Natural killer cell (primary cell): ENCODE results near the gene PKHD1. TPM values are rescaled to one million over a fixed set of nuclear protein-coding genes. Genes with fewer than 3 reads are reported as not detected.

ENCODE experiments used
- ATAC-seq, 3 donors: fragments of 150-1000 bp in 2 of 3; fragments of 200-7000 bp in 1 of 3; cut with Tn5 transposase; 1 replicate in 1 of 3; 2 replicates in 2 of 3; pipeline ENCODE4 v1.10.0; 2021; ENCODE audit warnings: mild to moderate bottlenecking in 2 of 3, moderate library complexity in 2 of 3
- DNase-seq, 2 donors: peaks; one replicate each; pipeline versions ENCODE4 v3.0.0 to v3.0.0-alpha.2; 2013 to 2021; ENCODE audit warnings: mixed read lengths in 1 of 2
- H3K27ac ChIP-seq: one replicate; pipeline ENCODE4 v1.5.1; 2013; ENCODE audit warnings: mild to moderate bottlenecking, low read length
- H3K27me3 ChIP-seq: one replicate; pipeline ENCODE4 v1.6.1; 2013; ENCODE audit warnings: low read length; ENCODE audit not compliant: control insufficient read depth, insufficient read depth
- H3K36me3 ChIP-seq: one replicate; pipeline ENCODE4 v1.6.1; 2013; ENCODE audit warnings: low read length; ENCODE audit not compliant: control insufficient read depth, insufficient read depth
- H3K4me1 ChIP-seq: one replicate; pipeline ENCODE4 v1.6.1; 2013; ENCODE audit warnings: low read length; ENCODE audit not compliant: control insufficient read depth, insufficient read depth
- H3K4me3 ChIP-seq: one replicate; pipeline ENCODE4 v1.5.1; 2013; ENCODE audit warnings: low read length
- H3K9me3 ChIP-seq: one replicate; pipeline ENCODE4 v1.6.1; 2013; ENCODE audit warnings: low read length; ENCODE audit not compliant: control insufficient read depth, insufficient read depth
- H3K27ac Mint-ChIP-seq, 2 donors: one replicate each; pipeline ENCODE4 v1.8.0; 2022; ENCODE audit warnings: mild to moderate bottlenecking in 2 of 2, mixed read lengths in 2 of 2, moderate library complexity in 1 of 2
- H3K27me3 Mint-ChIP-seq, 2 donors: one replicate each; pipeline ENCODE4 v1.8.0; 2022; ENCODE audit warnings: low read depth in 2 of 2, mixed read lengths in 2 of 2
- H3K36me3 Mint-ChIP-seq: one replicate; pipeline ENCODE4 v1.8.0; 2022; ENCODE audit warnings: mixed read lengths
- H3K4me1 Mint-ChIP-seq, 2 donors: one replicate each; pipeline ENCODE4 v1.8.0; 2022; ENCODE audit warnings: mixed read lengths in 2 of 2
- H3K4me3 Mint-ChIP-seq: one replicate; pipeline ENCODE4 v1.8.0; 2022; ENCODE audit warnings: mild to moderate bottlenecking, moderate library complexity, mixed read lengths
- H3K9me3 Mint-ChIP-seq, 2 donors: one replicate each; pipeline ENCODE4 v1.8.0; 2022; ENCODE audit warnings: mixed read lengths in 2 of 2
- CTCF ChIP-seq: fragments of 200-600 bp; IDR thresholded peaks from one replicate; pipeline ENCODE4 v1.8.0; 2022; ENCODE audit warnings: antibody characterized with exemption
- WGBS: methylation state at CpG from one replicate; pipeline ENCODE4 v1.1.7; 2013; ENCODE audit warnings: missing lambda C conversion rate; ENCODE audit not compliant: insufficient coverage; 5-methylcytosine and 5-hydroxymethylcytosine counted together
- intact Hi-C: fragments of 100-400 bp; cut with micrococcal nuclease; formaldehyde crosslinking; loops from one replicate; pipeline ENCODE4 v1.14.2; 2022
- total RNA-seq, 4 donors: library from RNA; stranded (reverse); fragments of 120-200 nt in 1 of 4; gene quantifications; one replicate each; pipeline versions ENCODE4 v1.2.3 to v1.2.4, GENCODE V29; 2013 to 2022

The PKHD1 gene
- total RNA-seq, 3 donors from 2014 or later (not counting 1 experiment from before 2014, with no cell fraction given): not detected

GRCh38 chr6:51657491-51657890 lies 429.9 kb downstream of the PKHD1 start:
- H3K27ac Mint-ChIP-seq: no peak overlapping the region
- H3K4me1 ChIP-seq: no peaks in the 10 kb centered on the region
- no peak for TF ChIP-seq CTCF
- H3K4me3 Mint-ChIP-seq: no peak overlapping the region
- H3K9me3 Mint-ChIP-seq: peaks cover 6% of the 10 kb centered on the region in 2 donors
- H3K27me3 ChIP-seq: no peaks in the 10 kb centered on the region
- intact Hi-C loops: no loop called here
- WGBS: no CpG with 5 or more reads among the region's 3 CpGs
- no peaks in the 10 kb centered on the region for H3K36me3 ChIP-seq
- DNase-seq: no peak
- H3K36me3 Mint-ChIP-seq: no peaks in the 10 kb centered on the region
- no peak for ATAC-seq
- no peaks in the 10 kb centered on the region for H3K27me3 Mint-ChIP-seq
- H3K4me3 ChIP-seq: no peak overlapping the region
- no peaks in the 10 kb centered on the region for H3K4me1 Mint-ChIP-seq
- no peak overlapping the region for H3K27ac ChIP-seq
- H3K9me3 ChIP-seq: no peaks in the 10 kb centered on the region

- no peak overlapping the region for H3K27ac Mint-ChIP-seq
- intact Hi-C loops: no loop called here
- H3K4me1 Mint-ChIP-seq: no peaks in the 10 kb centered on the region
- TF ChIP-seq CTCF: no peak
- no peak overlapping the region for H3K4me3 Mint-ChIP-seq
- no peak for DNase-seq
- no peak overlapping the region for H3K4me3 ChIP-seq
- H3K36me3 ChIP-seq: no peaks in the 10 kb centered on the region
- H3K27ac ChIP-seq: no peak overlapping the region
- H3K9me3 ChIP-seq: no peaks in the 10 kb centered on the region
- no peak for ATAC-seq
- no peaks in the 10 kb centered on the region for H3K36me3 Mint-ChIP-seq
- H3K4me1 ChIP-seq: no peaks in the 10 kb centered on the region
- peaks cover 0 to 3% of the 10 kb centered on the region in 2 donors for H3K9me3 Mint-ChIP-seq
- no peaks in the 10 kb centered on the region for H3K27me3 Mint-ChIP-seq
- no peaks in the 10 kb centered on the region for H3K27me3 ChIP-seq
These were observed 431.9 kb downstream of the PKHD1 start for GRCh38 chr6:51655517-51655916.

DNA sequence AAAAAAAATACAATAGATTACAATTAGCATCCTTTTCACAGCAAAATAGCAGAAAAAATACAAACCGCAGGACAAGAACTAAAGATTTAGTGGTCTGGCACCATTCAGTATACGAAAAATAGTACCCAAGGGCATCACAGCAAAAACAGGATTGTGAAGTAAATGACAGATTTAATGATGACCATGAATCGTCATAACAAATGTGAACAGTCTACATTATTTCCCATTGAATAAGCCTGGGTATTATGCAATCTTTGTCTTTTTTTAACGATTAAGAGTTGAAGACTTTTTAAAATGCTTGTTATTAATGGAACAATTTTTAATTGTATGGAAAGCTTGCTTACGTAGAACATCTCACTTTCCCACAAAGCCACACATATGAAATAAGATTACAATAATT lies 432.8 kb downstream of the PKHD1 start:
- Histone ChIP-seq H3K4me3 (no peak overlapping the region), H3K9me3 (no peaks in the 10 kb centered on the region), H3K27ac (no peak overlapping the region), H3K4me1 (no peaks in the 10 kb centered on the region), H3K27me3 (no peaks in the 10 kb centered on the region), H3K36me3 (no peaks in the 10 kb centered on the region)
- no peak for TF ChIP-seq CTCF
- WGBS: 100% methylated on average over 1 of the region's 5 CpGs
- peaks cover 0 to 3% of the 10 kb centered on the region in 2 donors for H3K9me3 Mint-ChIP-seq
- no peaks in the 10 kb centered on the region for H3K4me1 Mint-ChIP-seq
- ATAC-seq: no peak
- H3K27me3 Mint-ChIP-seq: no peaks in the 10 kb centered on the region
- no peaks in the 10 kb centered on the region for H3K36me3 Mint-ChIP-seq
- no peak overlapping the region for H3K27ac Mint-ChIP-seq
- no peak for DNase-seq
- intact Hi-C loops: no loop called here
- no peak overlapping the region for H3K4me3 Mint-ChIP-seq

DNA sequence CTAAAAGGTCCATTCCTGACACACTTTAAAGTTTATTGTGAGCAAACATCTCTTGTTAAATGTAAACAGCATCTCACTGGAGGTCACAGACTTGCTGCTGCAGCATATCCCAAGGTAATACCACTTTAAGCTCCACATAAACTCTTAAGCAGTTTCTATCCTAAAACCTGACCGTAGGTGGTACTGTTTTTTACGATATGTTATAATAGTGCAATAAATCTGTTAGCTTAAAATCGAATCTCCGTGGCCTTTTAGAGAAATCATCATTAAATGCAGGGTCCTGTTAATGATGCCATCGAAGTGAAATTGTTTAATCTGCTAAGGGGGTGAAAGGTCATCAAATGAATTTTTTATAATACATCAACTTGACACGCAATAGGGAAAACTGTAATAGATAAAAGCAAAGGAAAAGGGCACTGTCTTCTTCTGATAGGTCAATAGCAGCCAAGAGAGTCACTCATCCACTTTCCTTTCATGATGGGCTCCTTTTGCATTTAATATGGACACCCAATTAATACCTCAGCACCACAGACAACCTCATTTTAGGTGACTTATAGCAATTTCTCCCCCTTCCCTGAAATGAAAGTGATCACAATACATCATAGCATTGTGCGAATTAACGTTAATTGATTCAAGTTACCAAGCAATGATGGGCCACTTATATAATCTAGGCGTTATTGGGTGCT lies 436.1 kb downstream of the PKHD1 start:
- Histone ChIP-seq H3K27me3 (no peaks in the 10 kb centered on the region), H3K27ac (no peak overlapping the region), H3K4me3 (no peak overlapping the region), H3K4me1 (no peaks in the 10 kb centered on the region), H3K36me3 (no peaks in the 10 kb centered on the region), H3K9me3 (no peaks in the 10 kb centered on the region)
- no peak overlapping the region for H3K4me3 Mint-ChIP-seq
- no peak for TF ChIP-seq CTCF
- 86% methylated on average over 6 of the region's 9 CpGs for WGBS
- H3K9me3 Mint-ChIP-seq: peaks cover 2 to 8% of the 10 kb centered on the region in 2 donors
- intact Hi-C loops: no loop called here
- no peaks in the 10 kb centered on the region for H3K36me3 Mint-ChIP-seq
- no peaks in the 10 kb centered on the region for H3K4me1 Mint-ChIP-seq
- no peaks in the 10 kb centered on the region for H3K27me3 Mint-ChIP-seq
- ATAC-seq (no peak), DNase-seq (no peak)
- H3K27ac Mint-ChIP-seq: no peak overlapping the region
